Neutrophil (primary cell): Measurements from ENCODE around the gene EID2.

ENCODE experiments used
- H3K27ac ChIP-seq: fragments of 200-600 bp; sonication (generic); 2 replicates; pipeline ENCODE4 v1.5.1; 2016; ENCODE audit warnings: mild to moderate bottlenecking, moderate library complexity
- H3K27me3 ChIP-seq: fragments of 200-600 bp; sonication (generic); 2 replicates; pipeline ENCODE4 v1.6.0; 2016; ENCODE audit warnings: mild to moderate bottlenecking
- H3K36me3 ChIP-seq: fragments of 200-600 bp; sonication (generic); 2 replicates; pipeline ENCODE4 v1.5.1; 2017
- H3K4me1 ChIP-seq, 2 experiments: fragments of 200-600 bp in 1 of 2; sonication (generic) in 1 of 2; 1 replicate in 1 of 2; 2 replicates in 1 of 2; pipeline versions ENCODE4 v1.5.1 to v1.6.1; 2013 to 2016; ENCODE audit warnings: low read depth in 1 of 2, low read length in 1 of 2, mild to moderate bottlenecking in 1 of 2, moderate library complexity in 1 of 2; ENCODE audit not compliant: control insufficient read depth in 1 of 2, insufficient read depth in 1 of 2
- H3K4me3 ChIP-seq, 2 experiments: fragments of 200-600 bp in 1 of 2; sonication (generic) in 1 of 2; 1 replicate in 1 of 2; 2 replicates in 1 of 2; pipeline ENCODE4 v1.5.1; 2013 to 2016; ENCODE audit warnings: low read depth in 1 of 2, low read length in 1 of 2, mild to moderate bottlenecking in 1 of 2, moderate library complexity in 1 of 2
- H3K9me3 ChIP-seq: fragments of 200-600 bp; sonication (generic); 2 replicates; pipeline ENCODE4 v1.5.1; 2016
- TF ChIP-seq, protein P1 (sequence below): fragments of 200-600 bp; sonication (generic); IDR thresholded peaks from 2 replicates; pipeline ENCODE4 v1.5.1; 2016; ENCODE audit warnings: antibody characterized with exemption

The EID2 gene

GRCh38 chr19:39497996-39498797 is 41.8 kb downstream of the EID2 start:
- Histone ChIP-seq H3K4me1 (no peaks in the 10 kb centered on the region), H3K27ac (no peak overlapping the region), H3K27me3 (peaks cover 83% of the 10 kb centered on the region), H3K9me3 (no peaks in the 10 kb centered on the region), H3K36me3 (no peaks in the 10 kb centered on the region), H3K4me3 (no peak overlapping the region)
- TF ChIP-seq, protein P1, sequence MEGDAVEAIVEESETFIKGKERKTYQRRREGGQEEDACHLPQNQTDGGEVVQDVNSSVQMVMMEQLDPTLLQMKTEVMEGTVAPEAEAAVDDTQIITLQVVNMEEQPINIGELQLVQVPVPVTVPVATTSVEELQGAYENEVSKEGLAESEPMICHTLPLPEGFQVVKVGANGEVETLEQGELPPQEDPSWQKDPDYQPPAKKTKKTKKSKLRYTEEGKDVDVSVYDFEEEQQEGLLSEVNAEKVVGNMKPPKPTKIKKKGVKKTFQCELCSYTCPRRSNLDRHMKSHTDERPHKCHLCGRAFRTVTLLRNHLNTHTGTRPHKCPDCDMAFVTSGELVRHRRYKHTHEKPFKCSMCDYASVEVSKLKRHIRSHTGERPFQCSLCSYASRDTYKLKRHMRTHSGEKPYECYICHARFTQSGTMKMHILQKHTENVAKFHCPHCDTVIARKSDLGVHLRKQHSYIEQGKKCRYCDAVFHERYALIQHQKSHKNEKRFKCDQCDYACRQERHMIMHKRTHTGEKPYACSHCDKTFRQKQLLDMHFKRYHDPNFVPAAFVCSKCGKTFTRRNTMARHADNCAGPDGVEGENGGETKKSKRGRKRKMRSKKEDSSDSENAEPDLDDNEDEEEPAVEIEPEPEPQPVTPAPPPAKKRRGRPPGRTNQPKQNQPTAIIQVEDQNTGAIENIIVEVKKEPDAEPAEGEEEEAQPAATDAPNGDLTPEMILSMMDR: no peak

DNA sequence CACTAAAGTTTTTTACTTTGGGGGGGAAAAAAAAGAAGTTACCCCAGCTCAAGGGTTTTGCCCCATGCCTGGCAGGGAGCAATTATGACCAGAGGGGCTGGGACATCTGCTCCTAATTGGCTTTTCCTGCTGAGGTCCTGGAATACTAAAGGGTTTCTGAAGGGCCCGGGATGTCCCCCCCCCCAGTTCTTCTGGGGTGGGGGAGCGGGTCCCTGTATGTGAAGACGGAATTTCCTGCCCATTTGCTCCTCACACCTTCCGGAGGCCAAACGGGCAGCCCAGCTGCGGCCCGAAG is 42.3 kb downstream of the EID2 start:
- Histone ChIP-seq H3K4me1 (no peaks in the 10 kb centered on the region), H3K36me3 (no peaks in the 10 kb centered on the region), H3K9me3 (no peaks in the 10 kb centered on the region), H3K27ac (no peak overlapping the region), H3K27me3 (peaks cover 78% of the 10 kb centered on the region), H3K4me3 (no peak overlapping the region)
- TF ChIP-seq, protein P1: no peak

GRCh38 chr19:39496063-39496462 is 43.9 kb downstream of the EID2 start:
- no peak overlapping the region for H3K4me3 ChIP-seq
- no peaks in the 10 kb centered on the region for H3K4me1 ChIP-seq
- H3K27ac ChIP-seq: no peak overlapping the region
- H3K9me3 ChIP-seq: no peaks in the 10 kb centered on the region
- peaks cover 62% of the 10 kb centered on the region for H3K27me3 ChIP-seq
- H3K36me3 ChIP-seq: peaks cover 4% of the 10 kb centered on the region
- TF ChIP-seq, protein P1: no peak

DNA sequence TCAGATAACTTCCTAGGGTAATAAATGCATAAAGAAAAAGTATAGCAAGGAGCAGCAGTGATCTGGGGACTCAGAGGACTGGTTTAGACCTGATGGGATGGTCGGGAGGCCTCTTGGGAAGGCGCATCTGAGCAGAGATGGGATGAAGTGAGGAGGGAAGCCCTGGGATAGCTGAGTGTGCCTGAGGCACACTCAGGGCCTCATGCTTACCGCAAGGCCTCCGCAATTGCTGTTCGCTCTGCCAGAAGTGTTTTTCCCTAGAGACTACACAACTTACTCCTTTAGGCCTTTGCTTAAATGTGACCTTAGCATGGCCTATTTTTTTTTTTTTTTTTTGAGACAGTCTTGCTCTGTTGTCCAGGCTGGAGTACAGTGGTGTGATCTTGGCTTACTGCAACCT is 45.3 kb downstream of the EID2 start:
- H3K27ac ChIP-seq: no peak overlapping the region
- TF ChIP-seq, protein P1: no peak
- H3K27me3 ChIP-seq: peaks cover 48% of the 10 kb centered on the region
- H3K36me3 ChIP-seq: peaks cover 17% of the 10 kb centered on the region
- no peaks in the 10 kb centered on the region for H3K4me1 ChIP-seq
- no peak overlapping the region for H3K4me3 ChIP-seq
- no peaks in the 10 kb centered on the region for H3K9me3 ChIP-seq

DNA sequence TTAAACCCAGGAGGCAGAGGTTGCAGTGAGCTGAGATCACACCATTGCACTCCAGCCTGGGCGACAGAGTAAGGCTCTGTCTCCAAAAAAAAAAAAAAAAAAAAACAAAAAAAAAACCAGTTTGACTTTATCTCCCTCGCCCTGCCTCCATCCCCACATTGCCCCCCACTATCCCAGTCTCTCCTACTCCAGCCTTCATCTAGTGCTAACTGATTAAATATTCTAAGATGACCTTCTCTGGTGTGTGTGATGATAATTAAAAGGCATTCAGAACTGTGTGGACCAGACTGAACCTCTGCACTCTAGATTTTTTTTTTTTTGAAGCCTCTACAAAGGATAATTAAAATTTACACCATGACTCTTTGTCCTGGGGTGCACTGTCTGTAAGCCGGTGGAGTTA is 47.2 kb downstream of the EID2 start:
- no peak overlapping the region for H3K4me3 ChIP-seq
- H3K4me1 ChIP-seq: no peaks in the 10 kb centered on the region
- peaks cover 29% of the 10 kb centered on the region for H3K27me3 ChIP-seq
- TF ChIP-seq, protein P1: no peak
- H3K27ac ChIP-seq: no peak overlapping the region
- H3K36me3 ChIP-seq: peaks cover 36% of the 10 kb centered on the region
- no peaks in the 10 kb centered on the region for H3K9me3 ChIP-seq
